ENCODE measurements around the gene PCBD2.
"Not testable (repeated sequence)": the region's sequence is repeated elsewhere in the genome, so short reads cannot be mapped to it uniquely, and the experiment has no call there.

Gene PCBD2

DNA sequence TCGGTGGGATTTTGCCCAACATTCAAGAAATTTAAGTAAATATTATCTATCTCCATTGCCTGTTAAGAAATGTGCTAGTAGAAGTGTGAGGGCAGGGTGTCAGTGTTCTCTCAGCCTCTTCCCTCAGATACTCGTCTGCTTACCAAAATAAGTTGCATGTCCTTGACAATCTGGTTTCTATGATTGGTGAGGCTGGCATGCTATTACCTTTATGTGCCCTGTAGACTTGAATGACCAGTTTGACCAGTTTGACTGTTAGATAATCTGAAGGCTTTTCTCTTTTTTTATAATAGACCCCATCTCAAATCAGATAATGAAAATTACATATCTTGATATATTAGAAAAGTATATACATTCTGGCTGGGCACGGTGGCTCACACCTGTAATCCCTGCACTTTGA is 63.1 kb downstream of the PCBD2 start:
- Histone ChIP-seq H3K36me3 (ENCODE audit: control insufficient read depth, insufficient read depth, low read length) (no peaks in the 10 kb centered on the region), H3K4me3 (ENCODE audit: low read depth, low read length) (no peak overlapping the region), H3K9ac (ENCODE audit: low read depth, low read length) (no peak overlapping the region), H3K4me1 (ENCODE audit: control insufficient read depth, insufficient read depth, low read length) (no peaks in the 10 kb centered on the region), H3K27me3 (ENCODE audit: control insufficient read depth, insufficient read depth, low read length) (no peaks in the 10 kb centered on the region), H3K9me3 (ENCODE audit: control insufficient read depth, insufficient read depth, low read length) (no peaks in the 10 kb centered on the region)

DNA sequence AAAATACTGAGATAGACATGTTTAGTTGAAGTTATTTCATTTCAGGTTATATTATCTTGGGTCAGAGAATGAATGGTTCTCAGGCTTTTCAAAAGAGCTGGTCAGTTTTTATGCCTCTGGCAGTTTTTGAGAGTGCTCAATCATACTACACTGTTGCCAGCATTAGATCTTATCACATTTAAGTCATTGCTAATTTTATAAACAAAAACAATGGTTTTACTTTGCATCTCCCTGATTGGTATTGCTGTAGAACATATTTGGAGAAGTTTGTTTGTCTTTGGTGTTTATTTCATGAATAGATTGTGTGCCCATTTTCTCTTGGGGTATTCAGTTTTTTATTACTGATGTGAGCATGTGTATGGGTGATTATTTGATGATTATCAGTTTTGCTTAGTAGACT is 64.2 kb downstream of the PCBD2 start:
- H3K27me3 ChIP-seq (ENCODE audit: control insufficient read depth, insufficient read depth, low read length), result no peaks in the 10 kb centered on the region
- H3K9ac ChIP-seq (ENCODE audit: low read depth, low read length), result no peak overlapping the region
- no peak overlapping the region for H3K4me3 ChIP-seq (ENCODE audit: low read depth, low read length)
- no peaks in the 10 kb centered on the region for H3K36me3 ChIP-seq (ENCODE audit: control insufficient read depth, insufficient read depth, low read length)
- no peaks in the 10 kb centered on the region for H3K4me1 ChIP-seq (ENCODE audit: control insufficient read depth, insufficient read depth, low read length)
- H3K9me3 ChIP-seq (ENCODE audit: control insufficient read depth, insufficient read depth, low read length), result no peaks in the 10 kb centered on the region

DNA sequence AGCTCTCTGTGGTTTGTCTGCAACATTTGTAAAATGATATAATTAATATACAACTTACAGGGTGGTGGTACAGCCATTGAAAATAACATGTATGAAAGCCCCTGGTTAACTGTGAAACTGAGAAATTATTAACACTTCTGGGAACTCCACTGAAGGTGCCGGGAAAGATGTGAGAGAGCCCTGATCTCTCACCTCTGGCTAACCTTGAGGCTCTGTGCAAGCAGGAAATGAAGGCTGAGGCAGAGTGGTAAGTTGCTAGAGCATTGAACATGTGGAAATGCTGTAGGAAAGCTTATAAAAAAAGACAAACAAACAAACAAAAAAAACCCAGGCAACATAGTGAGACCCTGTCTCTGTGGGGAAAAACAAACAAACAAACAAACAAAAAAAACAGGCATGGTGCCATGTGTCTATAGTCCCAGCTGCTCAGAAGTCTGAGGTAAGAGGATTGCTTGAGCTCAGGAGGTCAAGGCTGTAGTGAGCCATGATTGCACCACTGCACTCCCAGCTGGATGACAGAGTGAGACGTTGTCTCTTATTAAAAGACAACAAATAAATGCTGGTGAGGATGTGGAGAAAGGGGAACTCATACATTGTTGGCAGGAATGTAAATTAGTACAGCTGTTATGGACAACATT is 70.3 kb downstream of the PCBD2 start:
- Histone ChIP-seq H3K36me3 (ENCODE audit: control insufficient read depth, insufficient read depth, low read length) (peaks cover 4% of the 10 kb centered on the region), H3K9me3 (ENCODE audit: control insufficient read depth, insufficient read depth, low read length) (peaks cover 11% of the 10 kb centered on the region), H3K27me3 (ENCODE audit: control insufficient read depth, insufficient read depth, low read length) (no peaks in the 10 kb centered on the region), H3K9ac (ENCODE audit: low read depth, low read length) (no peak overlapping the region), H3K4me3 (ENCODE audit: low read depth, low read length) (no peak overlapping the region), H3K4me1 (ENCODE audit: control insufficient read depth, insufficient read depth, low read length) (no peaks in the 10 kb centered on the region)

DNA sequence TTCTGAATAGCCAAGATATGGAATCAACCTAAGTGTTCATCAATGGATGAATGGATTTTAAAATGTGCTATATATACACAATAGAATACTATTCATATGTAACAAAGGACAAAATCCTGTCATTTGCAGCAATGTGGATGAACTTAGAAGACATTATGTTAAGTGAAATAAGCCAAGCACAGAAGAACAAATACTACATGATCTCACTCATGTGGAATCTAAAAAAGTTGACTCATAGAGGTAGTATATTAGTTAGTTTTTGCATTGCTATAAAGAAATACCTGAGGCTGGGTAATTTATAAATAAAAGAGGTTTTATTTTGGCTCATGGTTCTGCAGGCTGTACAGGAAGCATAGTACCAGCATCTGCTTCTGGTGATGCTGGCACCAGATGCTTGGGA is 70.9 kb downstream of the PCBD2 start:
- Histone ChIP-seq H3K4me1 (ENCODE audit: control insufficient read depth, insufficient read depth, low read length) (no peaks in the 10 kb centered on the region), H3K4me3 (ENCODE audit: low read depth, low read length) (no peak overlapping the region), H3K36me3 (ENCODE audit: control insufficient read depth, insufficient read depth, low read length) (peaks cover 4% of the 10 kb centered on the region), H3K9ac (ENCODE audit: low read depth, low read length) (no peak overlapping the region), H3K27me3 (ENCODE audit: control insufficient read depth, insufficient read depth, low read length) (no peaks in the 10 kb centered on the region), H3K9me3 (ENCODE audit: control insufficient read depth, insufficient read depth, low read length) (peaks cover 11% of the 10 kb centered on the region)

DNA sequence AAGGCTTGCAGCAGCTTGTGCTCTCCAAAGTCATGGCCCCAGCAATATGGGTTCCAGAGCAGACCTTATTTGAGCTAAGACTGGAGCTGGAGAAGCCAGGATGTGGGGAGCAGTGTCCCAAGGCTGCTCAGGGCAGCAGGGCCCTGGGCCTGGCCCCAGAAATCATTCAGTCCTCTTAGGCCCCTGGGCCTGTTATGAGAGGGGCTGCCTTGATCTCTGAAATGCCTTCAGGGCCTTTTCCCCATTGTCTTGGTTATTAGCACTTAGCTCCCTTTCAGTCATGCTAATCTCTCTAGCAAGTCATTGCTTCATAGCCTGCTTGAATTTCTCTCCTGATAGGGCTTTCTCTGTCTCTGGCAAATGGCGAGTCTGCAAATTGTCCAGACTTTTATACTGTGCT is 71.9 kb downstream of the PCBD2 start:
- H3K27me3 ChIP-seq (ENCODE audit: control insufficient read depth, insufficient read depth, low read length), result no peaks in the 10 kb centered on the region
- H3K4me3 ChIP-seq (ENCODE audit: low read depth, low read length), result no peak overlapping the region
- H3K9ac ChIP-seq (ENCODE audit: low read depth, low read length), result no peak overlapping the region
- H3K36me3 ChIP-seq (ENCODE audit: control insufficient read depth, insufficient read depth, low read length), result peaks cover 4% of the 10 kb centered on the region
- H3K4me1 ChIP-seq (ENCODE audit: control insufficient read depth, insufficient read depth, low read length), result no peaks in the 10 kb centered on the region
- H3K9me3 ChIP-seq (ENCODE audit: control insufficient read depth, insufficient read depth, low read length), result peaks cover 11% of the 10 kb centered on the region

DNA sequence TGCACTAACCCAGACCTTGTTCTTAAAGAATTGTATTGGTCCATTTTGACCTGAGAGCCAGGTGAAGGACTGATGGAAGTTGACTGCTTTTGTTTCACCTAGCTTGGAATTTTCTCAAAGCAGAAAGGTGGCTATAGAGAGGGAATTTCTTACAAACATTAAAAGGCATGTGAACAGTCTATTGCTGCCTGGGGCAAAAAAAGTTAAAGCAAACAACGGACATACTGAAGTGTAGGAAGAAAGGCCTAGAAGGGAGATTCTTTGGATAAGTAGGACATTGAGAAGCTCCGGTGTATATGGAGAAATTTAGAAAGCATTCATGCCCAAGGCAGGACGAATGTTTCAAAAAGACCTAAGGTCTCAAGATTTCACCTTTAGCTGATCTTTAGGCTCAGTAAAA is 74.5 kb downstream of the PCBD2 start:
- Histone ChIP-seq H3K4me1 (ENCODE audit: control insufficient read depth, insufficient read depth, low read length) (no peaks in the 10 kb centered on the region), H3K27me3 (ENCODE audit: control insufficient read depth, insufficient read depth, low read length) (no peaks in the 10 kb centered on the region), H3K4me3 (ENCODE audit: low read depth, low read length) (no peak overlapping the region), H3K9ac (ENCODE audit: low read depth, low read length) (no peak overlapping the region), H3K36me3 (ENCODE audit: control insufficient read depth, insufficient read depth, low read length) (peaks cover 4% of the 10 kb centered on the region), H3K9me3 (ENCODE audit: control insufficient read depth, insufficient read depth, low read length) (peaks cover 16% of the 10 kb centered on the region)

DNA sequence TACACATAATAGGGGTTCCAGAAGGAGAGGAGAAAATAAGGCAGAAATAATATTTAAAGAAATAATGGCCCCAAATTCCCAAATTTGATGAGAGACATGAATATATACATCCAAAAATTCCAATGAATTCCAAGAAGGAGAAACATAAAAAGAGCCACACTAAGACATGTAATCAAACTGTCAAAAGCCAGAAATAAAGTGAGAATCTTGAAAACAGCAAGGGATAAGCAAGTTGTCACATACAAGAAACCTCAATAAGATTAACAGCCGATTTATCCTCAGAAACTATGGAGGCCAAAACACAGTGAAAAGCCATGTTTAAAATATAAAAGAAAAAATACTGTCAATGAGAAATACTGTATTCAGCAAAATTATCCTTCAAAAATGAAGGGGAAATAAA is 77.3 kb downstream of the PCBD2 start:
- Histone ChIP-seq H3K4me1 (ENCODE audit: control insufficient read depth, insufficient read depth, low read length) (no peaks in the 10 kb centered on the region), H3K9me3 (ENCODE audit: control insufficient read depth, insufficient read depth, low read length) (peaks cover 6% of the 10 kb centered on the region), H3K36me3 (ENCODE audit: control insufficient read depth, insufficient read depth, low read length) (no peaks in the 10 kb centered on the region), H3K4me3 (ENCODE audit: low read depth, low read length) (no peak overlapping the region), H3K9ac (ENCODE audit: low read depth, low read length) (no peak overlapping the region), H3K27me3 (ENCODE audit: control insufficient read depth, insufficient read depth, low read length) (no peaks in the 10 kb centered on the region)

DNA sequence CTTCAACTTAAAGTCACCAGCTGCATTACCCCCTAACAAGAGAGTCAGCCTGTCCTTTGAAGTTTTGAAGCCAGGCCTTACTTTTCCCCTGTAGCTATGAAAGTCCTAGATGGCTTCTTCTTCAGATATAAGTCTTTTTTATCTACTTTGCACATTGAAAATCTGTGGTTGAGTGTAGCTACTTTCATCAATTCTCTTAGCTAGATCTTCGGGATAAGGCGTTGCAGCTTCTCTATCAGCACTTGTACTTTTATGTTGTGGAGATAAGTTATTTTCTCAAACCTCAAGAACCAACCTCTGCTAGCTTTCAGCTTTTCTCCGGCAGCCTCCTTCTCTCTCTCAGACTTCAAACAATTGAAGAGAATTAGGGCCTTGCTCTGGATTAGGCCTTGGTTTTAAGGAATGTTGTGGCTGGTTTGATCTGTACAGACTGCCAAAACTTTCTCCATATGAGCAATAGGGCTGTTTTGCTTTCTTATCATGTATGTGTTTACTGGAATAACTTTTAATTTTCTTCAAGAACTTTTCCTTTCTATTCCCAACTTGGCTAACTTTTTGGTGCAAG is 84.4 kb downstream of the PCBD2 start:
- Histone ChIP-seq H3K9me3 (ENCODE audit: control insufficient read depth, insufficient read depth, low read length) (no peaks in the 10 kb centered on the region), H3K36me3 (ENCODE audit: control insufficient read depth, insufficient read depth, low read length) (no peaks in the 10 kb centered on the region), H3K4me1 (ENCODE audit: control insufficient read depth, insufficient read depth, low read length) (peaks cover 6% of the 10 kb centered on the region), H3K27me3 (ENCODE audit: control insufficient read depth, insufficient read depth, low read length) (no peaks in the 10 kb centered on the region), H3K9ac (ENCODE audit: low read depth, low read length) (no peak overlapping the region), H3K4me3 (ENCODE audit: low read depth, low read length) (no peak overlapping the region)

DNA sequence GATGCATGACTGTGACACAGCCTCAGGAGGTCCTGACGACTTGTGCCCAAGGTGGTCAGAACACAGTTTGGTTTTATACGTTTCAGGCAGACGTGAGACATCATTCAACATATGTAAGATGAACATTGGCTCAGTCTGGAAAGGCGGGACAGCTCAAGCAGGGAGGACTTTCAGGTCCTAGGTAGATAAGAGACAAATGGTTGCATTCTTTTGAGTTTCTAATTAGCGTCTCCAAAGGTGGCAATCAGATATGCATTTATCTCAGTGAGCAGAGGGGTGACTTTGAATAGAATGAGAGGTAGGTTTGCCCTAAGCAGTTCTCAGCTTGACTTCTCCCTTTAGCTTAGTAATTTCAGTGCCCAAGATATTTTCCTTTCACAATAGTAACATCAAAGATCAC is 85.3 kb downstream of the PCBD2 start:
- not testable (repeated sequence) for H3K4me3 ChIP-seq (ENCODE audit: low read depth, low read length); H3K27me3 ChIP-seq (ENCODE audit: control insufficient read depth, insufficient read depth, low read length); H3K9me3 ChIP-seq (ENCODE audit: control insufficient read depth, insufficient read depth, low read length); H3K36me3 ChIP-seq (ENCODE audit: control insufficient read depth, insufficient read depth, low read length); H3K4me1 ChIP-seq (ENCODE audit: control insufficient read depth, insufficient read depth, low read length); H3K9ac ChIP-seq (ENCODE audit: low read depth, low read length)

DNA sequence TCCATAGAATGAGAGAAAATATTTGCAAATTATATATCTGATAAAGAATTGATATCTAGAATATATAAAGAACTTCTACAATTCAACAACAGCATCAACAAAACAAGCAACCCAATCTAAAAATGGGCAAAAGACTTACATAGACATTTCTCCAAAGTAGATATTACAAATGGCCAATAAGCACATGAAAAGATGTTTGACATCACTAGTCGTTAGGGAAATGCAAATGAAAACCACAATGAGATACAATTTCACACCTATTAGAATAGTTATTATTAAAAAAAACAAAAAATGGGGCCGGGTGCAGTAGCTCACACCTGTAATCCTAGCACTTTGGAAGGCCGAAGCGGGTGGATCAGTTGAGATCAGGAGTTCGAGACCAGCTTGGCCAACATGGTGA is 87.2 kb downstream of the PCBD2 start:
- peaks cover 6% of the 10 kb centered on the region for H3K4me1 ChIP-seq (ENCODE audit: control insufficient read depth, insufficient read depth, low read length)
- H3K4me3 ChIP-seq (ENCODE audit: low read depth, low read length), result no peak overlapping the region
- H3K36me3 ChIP-seq (ENCODE audit: control insufficient read depth, insufficient read depth, low read length), result no peaks in the 10 kb centered on the region
- no peaks in the 10 kb centered on the region for H3K27me3 ChIP-seq (ENCODE audit: control insufficient read depth, insufficient read depth, low read length)
- no peak overlapping the region for H3K9ac ChIP-seq (ENCODE audit: low read depth, low read length)
- no peaks in the 10 kb centered on the region for H3K9me3 ChIP-seq (ENCODE audit: control insufficient read depth, insufficient read depth, low read length)

DNA sequence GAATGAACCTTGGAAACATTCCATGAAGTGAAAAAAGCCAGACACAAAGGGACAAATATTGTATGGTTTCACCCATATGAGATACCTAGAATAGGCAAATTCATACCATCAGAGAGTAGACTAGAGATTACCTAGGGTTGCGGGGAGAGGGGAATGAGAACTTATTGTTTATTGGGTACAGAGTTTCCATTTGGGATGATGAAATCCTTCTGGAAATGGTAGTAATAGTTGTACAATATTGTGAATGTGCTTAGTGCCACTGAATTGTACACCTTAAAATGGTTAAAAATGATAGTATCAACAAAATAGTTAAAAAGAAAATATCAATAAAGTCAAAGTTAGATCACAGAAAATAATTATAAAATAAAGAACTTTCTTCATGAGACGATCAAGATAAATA is 88.2 kb downstream of the PCBD2 start:
- Histone ChIP-seq H3K9me3 (ENCODE audit: control insufficient read depth, insufficient read depth, low read length) (no peaks in the 10 kb centered on the region), H3K4me3 (ENCODE audit: low read depth, low read length) (no peak overlapping the region), H3K36me3 (ENCODE audit: control insufficient read depth, insufficient read depth, low read length) (no peaks in the 10 kb centered on the region), H3K4me1 (ENCODE audit: control insufficient read depth, insufficient read depth, low read length) (peaks cover 6% of the 10 kb centered on the region), H3K9ac (ENCODE audit: low read depth, low read length) (no peak overlapping the region), H3K27me3 (ENCODE audit: control insufficient read depth, insufficient read depth, low read length) (no peaks in the 10 kb centered on the region)

DNA sequence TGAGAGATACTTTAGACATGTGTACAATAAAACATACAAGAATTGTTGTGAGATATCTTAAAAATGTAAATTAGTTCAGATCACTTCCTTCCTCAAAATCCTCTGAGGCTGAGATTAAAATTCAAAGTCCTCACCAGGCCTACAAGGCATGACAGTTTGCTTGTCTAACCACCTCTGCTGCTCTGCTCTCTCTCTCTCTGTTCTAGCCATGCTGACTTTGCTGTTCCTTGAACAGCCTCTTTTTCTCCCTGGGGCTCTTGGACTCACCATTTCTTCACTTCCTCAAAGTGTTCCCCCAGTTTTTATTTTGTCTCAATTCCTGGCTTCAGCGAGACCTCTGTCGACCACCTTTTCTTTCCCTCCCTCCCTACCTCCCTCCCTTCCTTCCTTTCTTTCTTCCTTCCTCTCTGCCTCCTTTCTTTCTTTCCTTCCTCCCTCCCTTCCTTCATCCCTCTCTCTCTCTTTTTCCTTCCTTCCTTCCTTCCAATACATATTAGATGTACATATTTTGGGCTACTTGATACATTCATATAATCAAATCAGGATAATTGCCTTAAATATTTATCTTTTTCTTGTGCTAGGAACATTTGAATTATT is 89.7 kb downstream of the PCBD2 start:
- H3K9me3 ChIP-seq (ENCODE audit: control insufficient read depth, insufficient read depth, low read length), result no peaks in the 10 kb centered on the region
- peaks cover 6% of the 10 kb centered on the region for H3K4me1 ChIP-seq (ENCODE audit: control insufficient read depth, insufficient read depth, low read length)
- no peaks in the 10 kb centered on the region for H3K36me3 ChIP-seq (ENCODE audit: control insufficient read depth, insufficient read depth, low read length)
- no peak overlapping the region for H3K9ac ChIP-seq (ENCODE audit: low read depth, low read length)
- no peaks in the 10 kb centered on the region for H3K27me3 ChIP-seq (ENCODE audit: control insufficient read depth, insufficient read depth, low read length)
- H3K4me3 ChIP-seq (ENCODE audit: low read depth, low read length), result no peak overlapping the region
